Stimulated activated naive CD8-positive, alpha-beta T cell treated with anti-CD3 and anti-CD28 coated beads, Interleukin-15, amount 100 ng/mL, for 72 hours (primary cell): Measurements from ENCODE around the gene LDB3.
"Not testable (repeated sequence)": the region's sequence is repeated elsewhere in the genome, so short reads cannot be mapped to it uniquely, and the experiment has no call there.

Experiments
- ATAC-seq: fragments of 150-1000 bp; cut with Tn5 transposase; 2 replicates; pipeline ENCODE4 v1.10.0; 2021; ENCODE audit warnings: mild to moderate bottlenecking, moderate library complexity
- DNase-seq, 2 donors: peaks; one replicate each; pipeline ENCODE4 v3.0.0; 2021 to 2022
- H3K27ac Mint-ChIP-seq, 2 donors: one replicate each; pipeline ENCODE4 v1.8.0; 2022; ENCODE audit warnings: mild to moderate bottlenecking in 2 of 2, mixed read lengths in 2 of 2, moderate library complexity in 2 of 2
- H3K27me3 Mint-ChIP-seq: one replicate; pipeline ENCODE4 v1.8.0; 2022; ENCODE audit warnings: mixed read lengths
- H3K4me1 Mint-ChIP-seq: one replicate; pipeline ENCODE4 v1.8.0; 2022; ENCODE audit warnings: mild to moderate bottlenecking, mixed read lengths
- H3K4me3 Mint-ChIP-seq, 2 donors: one replicate each; pipeline ENCODE4 v1.8.0; 2022; ENCODE audit warnings: mild to moderate bottlenecking in 2 of 2, mixed read lengths in 2 of 2, moderate library complexity in 1 of 2
- H3K9me3 Mint-ChIP-seq, 2 donors: one replicate each; pipeline ENCODE4 v1.8.0; 2022; ENCODE audit warnings: mixed read lengths in 2 of 2

The LDB3 gene

DNA sequence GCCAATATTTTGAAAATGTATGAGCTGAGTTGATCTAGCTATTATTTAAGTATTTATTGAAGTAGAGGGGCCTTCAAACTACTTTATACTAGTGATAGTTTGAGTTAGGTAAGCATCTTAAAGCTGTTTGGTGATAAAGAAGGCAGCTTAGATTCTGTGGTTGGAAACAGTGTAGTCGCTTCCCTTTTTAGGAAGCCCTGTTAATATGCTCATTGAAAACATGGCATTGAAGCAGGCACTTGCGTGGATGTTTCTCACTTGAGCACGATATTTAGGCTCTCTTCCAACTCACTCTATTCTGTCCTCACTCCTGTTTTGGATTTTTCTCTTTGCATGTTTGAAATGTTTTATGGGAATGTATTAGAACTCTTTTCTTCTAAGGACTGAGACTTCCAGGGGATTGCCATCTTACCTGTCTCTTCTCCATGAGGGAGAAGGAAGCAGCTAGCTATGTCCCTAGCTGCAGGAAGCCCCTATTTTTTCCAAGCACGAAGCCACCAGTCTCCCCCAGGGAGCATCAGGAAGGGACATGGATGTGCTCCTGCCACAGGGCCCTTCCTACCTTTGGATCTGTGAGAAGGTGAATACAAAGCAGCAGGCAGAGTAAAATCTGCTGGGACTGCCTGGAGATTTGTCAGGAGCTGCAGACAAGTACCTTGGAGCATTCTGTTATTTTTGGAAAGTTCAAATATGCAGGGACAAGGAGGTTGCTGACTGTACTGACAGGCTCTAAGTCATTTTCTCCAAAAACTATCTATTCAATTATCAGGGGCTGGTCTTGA lies 66.1 kb downstream of the LDB3 start:
- H3K4me1 Mint-ChIP-seq: no peaks in the 10 kb centered on the region
- H3K9me3 Mint-ChIP-seq: no peaks in the 10 kb centered on the region
- DNase-seq (no peak), ATAC-seq (no peak)
- no peak overlapping the region for H3K4me3 Mint-ChIP-seq
- H3K27me3 Mint-ChIP-seq: no peaks in the 10 kb centered on the region
- no peak overlapping the region for H3K27ac Mint-ChIP-seq

DNA sequence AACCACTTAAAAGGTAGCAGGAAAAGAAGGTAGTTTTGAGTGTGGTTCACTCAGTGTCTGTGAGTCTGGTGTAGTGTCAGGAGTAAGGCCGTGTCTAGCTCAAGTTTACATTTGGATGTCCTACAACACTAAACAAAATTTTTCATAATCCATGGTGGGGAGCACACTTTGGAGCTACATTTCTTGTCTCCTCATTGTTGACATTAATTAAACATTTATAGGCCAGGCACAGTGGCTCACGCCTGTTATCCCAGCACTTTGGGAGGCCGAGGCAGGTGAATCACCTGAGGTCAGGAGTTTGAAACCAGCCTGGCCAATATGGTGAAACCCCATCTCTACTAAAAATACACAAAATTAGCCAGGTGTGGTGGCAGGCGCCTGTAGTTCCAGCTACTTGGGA lies 67.0 kb downstream of the LDB3 start:
- DNase-seq, H3K27me3 Mint-ChIP-seq, ATAC-seq, H3K27ac Mint-ChIP-seq, H3K4me3 Mint-ChIP-seq, H3K9me3 Mint-ChIP-seq, H3K4me1 Mint-ChIP-seq: not testable (repeated sequence)

DNA sequence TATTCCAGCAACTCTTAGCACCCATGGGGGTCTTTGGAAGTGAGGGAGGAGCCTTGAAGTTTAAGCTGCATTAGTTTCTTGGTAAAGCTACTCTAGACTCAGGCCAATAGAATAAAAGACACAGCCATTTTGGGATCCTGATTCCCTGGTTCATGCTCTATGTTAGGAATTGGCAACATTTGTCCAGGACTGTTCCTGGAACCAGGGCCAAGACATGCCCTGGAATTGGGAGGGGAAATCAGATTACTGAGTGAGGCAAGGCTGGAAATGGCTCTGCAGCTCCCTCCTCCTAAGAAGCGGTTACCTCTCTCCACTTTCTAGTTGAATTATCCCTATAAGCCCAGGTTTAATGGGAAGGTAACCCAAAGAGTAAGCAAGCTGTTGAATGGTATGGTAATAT lies 73.9 kb downstream of the LDB3 start:
- no peak for DNase-seq
- Mint-ChIP-seq H3K4me3 (no peak overlapping the region), H3K27me3 (peaks cover 7% of the 10 kb centered on the region), H3K27ac (no peak overlapping the region), H3K4me1 (no peaks in the 10 kb centered on the region), H3K9me3 (no peaks in the 10 kb centered on the region)
- ATAC-seq: no peak

DNA sequence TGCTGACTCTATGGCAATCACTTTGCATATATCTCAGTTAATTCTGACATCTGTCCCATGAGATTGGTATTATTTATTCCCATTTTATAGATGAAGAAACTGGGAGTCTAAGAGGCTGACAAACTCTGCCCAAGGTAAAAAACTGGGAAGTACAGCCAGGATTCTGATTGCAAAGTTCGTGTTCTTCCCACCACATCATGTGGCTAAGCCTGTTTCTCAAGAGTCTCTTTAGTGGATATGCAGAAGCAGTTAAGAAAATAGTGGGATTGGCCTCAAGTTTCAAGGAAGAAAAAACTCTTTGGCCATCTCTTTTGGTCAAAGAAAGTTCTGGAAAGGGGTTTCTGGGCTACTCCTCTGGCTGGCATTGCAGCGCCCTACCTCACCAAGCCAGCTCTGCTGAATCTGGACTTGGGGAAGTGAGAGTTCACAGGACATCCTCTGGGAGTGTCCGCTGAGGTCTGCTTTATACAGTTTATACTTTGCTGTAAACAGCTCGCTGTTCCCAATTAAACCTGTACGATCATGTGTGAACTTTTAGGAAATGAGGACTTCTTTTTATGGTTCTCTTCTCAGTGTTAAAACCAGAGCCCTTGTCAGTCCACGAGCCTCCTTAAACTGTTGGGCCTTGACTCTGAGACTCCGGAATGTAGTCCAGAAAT lies 75.9 kb downstream of the LDB3 start:
- Mint-ChIP-seq H3K9me3 (no peaks in the 10 kb centered on the region), H3K27ac (peak overlapping the region in 1 of 2 donors; percentile 15), H3K4me3 (no peak overlapping the region), H3K4me1 (no peaks in the 10 kb centered on the region), H3K27me3 (peaks cover 7% of the 10 kb centered on the region)
- no peak for ATAC-seq
- no peak for DNase-seq

DNA sequence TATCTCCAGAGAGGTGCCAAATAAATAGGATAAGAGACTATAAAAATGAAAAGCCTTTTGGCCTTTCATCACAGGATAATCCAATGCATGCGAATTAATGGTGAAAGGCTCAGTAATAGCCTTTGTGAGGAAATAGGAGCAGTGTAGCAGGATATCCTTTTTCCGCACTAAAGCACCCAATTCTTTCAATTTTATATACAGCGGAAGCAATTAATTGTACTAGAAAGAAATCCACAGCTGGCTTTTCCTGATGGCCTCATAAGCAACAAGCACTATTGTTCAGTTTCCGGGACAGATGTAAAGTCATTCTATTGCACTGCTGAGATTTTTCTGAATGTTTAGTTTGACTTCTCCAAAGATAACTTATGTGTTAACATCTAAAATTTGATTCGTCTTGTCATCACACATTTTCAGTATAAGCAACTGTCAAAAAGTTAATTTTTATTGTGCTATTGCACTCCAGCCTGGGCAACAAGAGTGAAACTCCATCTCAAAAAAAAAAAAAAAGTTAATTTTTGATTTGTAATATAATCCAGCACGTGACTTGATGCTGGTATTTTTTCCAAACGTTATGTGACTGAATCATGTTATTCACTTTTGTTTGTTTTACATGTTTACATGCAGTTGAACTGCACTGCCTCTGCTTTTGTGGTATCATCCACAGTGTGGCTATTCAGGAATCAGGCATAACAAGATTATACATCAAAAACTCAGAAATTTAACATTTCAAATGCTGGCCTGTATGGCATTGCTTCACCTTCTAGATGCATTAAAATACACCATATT lies 79.7 kb downstream of the LDB3 start:
- Mint-ChIP-seq H3K27me3 (no peaks in the 10 kb centered on the region), H3K9me3 (no peaks in the 10 kb centered on the region), H3K4me1 (peaks cover 9% of the 10 kb centered on the region), H3K4me3 (no peak overlapping the region), H3K27ac (no peak overlapping the region)
- ATAC-seq: no peak
- DNase-seq: no peak

DNA sequence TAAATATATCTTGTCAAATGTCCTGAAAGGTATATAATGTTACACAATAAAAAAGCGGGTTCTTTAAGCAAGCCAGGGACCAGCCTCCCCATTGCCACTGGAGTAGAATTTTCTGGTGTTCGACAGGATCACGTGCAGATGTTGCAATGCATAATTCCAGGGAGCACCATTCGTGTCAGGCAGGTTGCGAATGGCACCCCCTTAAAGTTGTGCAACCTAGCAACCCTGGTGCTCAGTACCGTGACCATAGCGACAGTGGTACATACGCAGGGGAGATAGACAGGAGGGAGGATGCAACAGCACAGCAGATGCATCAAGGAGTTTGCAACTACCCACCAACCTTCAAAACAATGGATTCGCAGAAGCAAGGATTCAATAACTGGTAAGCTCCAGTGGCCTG lies 81.5 kb downstream of the LDB3 start:
- ATAC-seq: no peak
- no peak overlapping the region for H3K4me3 Mint-ChIP-seq
- H3K9me3 Mint-ChIP-seq: no peaks in the 10 kb centered on the region
- no peak for DNase-seq
- peaks cover 11% of the 10 kb centered on the region for H3K4me1 Mint-ChIP-seq
- H3K27ac Mint-ChIP-seq: no peak overlapping the region
- peaks cover 12% of the 10 kb centered on the region for H3K27me3 Mint-ChIP-seq

DNA sequence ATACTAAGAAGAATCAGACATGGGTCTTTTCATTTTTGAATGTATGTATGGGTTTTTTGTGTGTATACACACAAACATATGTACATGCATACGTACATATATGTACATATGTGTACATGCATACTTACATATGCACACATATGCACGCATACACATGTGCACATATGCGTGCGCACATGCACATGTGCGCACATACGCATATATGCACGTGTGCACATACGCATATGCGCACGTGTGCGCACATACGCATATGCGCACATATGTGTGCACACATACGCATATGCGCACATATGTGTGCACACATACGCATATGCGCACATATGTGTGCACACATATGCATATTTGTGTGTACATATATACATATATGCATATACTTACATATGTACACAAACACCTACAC lies 83.2 kb downstream of the LDB3 start:
- H3K27me3 Mint-ChIP-seq: peaks cover 21% of the 10 kb centered on the region
- H3K4me1 Mint-ChIP-seq: peaks cover 21% of the 10 kb centered on the region
- no peak overlapping the region for H3K4me3 Mint-ChIP-seq
- no peaks in the 10 kb centered on the region for H3K9me3 Mint-ChIP-seq
- DNase-seq: no peak
- no peak for ATAC-seq
- no peak overlapping the region for H3K27ac Mint-ChIP-seq

DNA sequence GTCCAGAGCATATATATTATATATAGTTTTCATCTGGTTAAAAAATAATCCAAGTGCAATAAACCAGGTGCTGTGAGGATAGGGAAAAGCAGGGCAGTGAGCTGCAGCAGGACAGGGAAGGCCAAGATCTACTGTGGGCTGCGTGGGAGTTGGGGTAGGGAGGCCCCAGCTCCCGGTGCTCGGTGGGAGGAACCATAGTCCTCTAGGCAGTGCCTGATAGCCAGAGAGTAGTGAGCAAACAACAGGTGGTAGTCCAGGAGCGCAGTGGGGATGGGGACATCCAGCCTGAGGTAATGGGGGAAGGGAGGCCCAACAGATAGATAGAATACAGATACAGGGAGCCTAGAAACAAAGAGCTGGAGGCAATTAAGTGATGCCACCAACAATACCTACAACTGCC lies 84.0 kb downstream of the LDB3 start:
- ATAC-seq: no peak
- Mint-ChIP-seq H3K27me3 (peaks cover 25% of the 10 kb centered on the region), H3K4me3 (no peak overlapping the region), H3K9me3 (no peaks in the 10 kb centered on the region), H3K4me1 (peaks cover 22% of the 10 kb centered on the region), H3K27ac (no peak overlapping the region)
- no peak for DNase-seq

DNA sequence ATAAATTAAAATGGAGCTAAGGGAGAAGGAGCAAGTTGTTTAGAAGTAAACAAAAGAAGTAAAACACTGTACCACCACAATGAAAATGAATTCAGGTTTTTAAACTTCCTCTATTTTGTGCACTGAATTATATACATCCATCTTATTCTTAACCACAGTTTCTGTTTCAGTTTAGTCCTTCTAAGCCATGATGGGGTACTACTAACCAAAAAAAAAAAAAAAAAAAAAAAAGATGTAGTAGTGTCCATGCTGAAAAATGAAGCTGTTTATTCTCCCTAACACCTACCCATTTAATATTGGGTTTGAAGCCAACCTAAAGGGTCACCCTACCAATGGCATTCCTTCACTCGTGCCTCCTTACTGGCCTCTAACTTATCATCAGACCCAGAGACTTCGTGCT lies 84.7 kb downstream of the LDB3 start:
- Mint-ChIP-seq H3K27ac (no peak overlapping the region), H3K9me3 (no peaks in the 10 kb centered on the region), H3K27me3 (peaks cover 32% of the 10 kb centered on the region), H3K4me1 (peaks cover 29% of the 10 kb centered on the region), H3K4me3 (no peak overlapping the region)
- DNase-seq (no peak), ATAC-seq (no peak)

DNA sequence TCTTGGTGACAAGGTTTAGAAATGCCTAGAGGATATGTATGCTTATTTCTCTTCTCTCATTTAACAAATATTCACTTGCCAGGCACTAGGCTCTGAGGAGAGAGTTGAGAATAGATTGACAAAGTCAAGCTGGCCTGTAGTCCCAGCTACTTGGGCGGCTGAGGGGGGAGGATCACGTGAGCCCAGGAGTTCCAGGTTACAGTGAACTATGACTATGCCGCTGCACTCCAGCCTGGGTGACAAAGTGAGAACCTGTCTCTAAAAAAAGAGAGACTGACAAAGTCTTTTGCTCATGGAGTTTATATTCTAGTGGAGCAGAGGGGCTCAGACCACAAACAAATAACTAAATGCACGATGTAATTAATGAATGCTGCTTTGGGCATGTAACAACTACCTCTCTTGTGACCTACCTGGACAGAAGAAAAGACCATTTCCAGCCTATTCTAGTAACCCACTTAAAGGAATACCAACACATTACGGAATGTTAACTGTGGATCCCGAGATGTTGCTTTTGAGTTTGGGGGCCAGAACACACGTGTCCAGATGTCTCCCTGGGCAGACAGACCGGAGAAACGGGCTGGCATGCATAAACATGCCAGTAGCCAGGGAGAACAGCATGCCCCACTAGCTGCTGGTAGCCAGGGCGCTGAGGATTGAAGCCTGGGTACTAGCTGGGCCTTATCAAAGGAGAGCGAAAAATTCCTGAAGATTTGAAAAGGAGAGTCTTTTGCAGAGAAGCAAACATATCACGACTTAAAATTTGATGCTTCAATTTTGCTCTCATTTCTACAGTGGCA lies 85.5 kb downstream of the LDB3 start:
- DNase-seq: no peak
- Mint-ChIP-seq H3K4me1 (peaks cover 37% of the 10 kb centered on the region), H3K4me3 (no peak overlapping the region), H3K27me3 (peaks cover 40% of the 10 kb centered on the region), H3K9me3 (no peaks in the 10 kb centered on the region), H3K27ac (no peak overlapping the region)
- ATAC-seq: no peak

DNA sequence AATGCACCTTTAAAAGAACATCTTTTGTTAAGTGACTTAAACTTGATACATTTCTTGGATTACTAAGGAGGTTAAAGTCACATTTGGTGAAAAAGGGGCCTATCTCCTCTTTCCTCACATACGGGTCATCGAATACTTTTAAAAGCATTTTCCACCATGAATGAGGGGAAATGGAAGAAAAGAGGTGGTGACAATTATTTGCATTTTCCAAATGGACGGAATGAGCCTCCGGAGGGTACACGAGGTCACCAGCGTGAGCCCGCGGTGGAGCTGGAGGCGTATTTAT lies 87.1 kb downstream of the LDB3 start:
- Mint-ChIP-seq H3K27ac (peak overlapping the region; percentile 82 to 89), H3K4me1 (peaks cover 43% of the 10 kb centered on the region), H3K9me3 (no peaks in the 10 kb centered on the region), H3K27me3 (peaks cover 53% of the 10 kb centered on the region), H3K4me3 (peak overlapping the region; percentile 84 to 89)
- DNase-seq: no peak
- no peak for ATAC-seq

DNA sequence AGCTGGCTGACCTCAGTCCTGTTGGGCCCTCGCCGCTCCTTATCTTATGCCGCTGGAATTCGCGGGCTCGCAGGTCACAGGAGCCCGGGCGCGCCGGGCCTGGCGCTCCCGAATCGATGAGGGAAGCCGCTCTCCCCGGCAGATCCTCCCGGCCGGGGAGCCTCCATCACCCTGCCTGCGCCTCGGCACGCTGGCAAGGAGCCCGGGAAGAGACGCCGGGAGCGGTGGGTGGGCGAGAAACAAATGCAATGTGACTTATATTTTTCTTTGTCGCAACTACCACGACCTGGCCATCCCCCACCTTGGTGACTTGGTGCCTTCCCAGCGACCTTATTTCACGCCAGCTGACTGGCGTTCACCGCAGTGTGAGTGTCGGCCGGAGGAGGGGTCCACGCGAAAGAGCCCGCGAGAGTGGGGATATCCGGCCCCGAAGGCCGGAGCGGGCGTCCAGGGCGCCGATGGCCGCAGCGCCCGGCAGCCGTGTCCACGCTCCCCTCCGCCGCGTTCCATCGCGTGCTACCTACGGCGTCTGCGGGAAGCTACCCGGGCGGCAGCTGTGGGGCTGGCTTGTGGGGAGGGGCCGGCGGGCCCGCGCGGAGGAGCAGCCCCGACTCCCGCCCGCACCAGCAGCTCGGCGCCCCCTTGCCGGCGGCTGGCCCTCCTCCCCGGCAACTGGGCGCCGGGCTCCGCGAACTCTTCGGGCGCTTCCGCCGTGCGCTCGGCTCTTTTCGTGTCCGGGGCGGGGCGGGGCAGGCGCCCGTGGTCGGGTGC lies 87.6 kb downstream of the LDB3 start:
- Mint-ChIP-seq H3K9me3 (no peaks in the 10 kb centered on the region), H3K4me1 (peaks cover 43% of the 10 kb centered on the region), H3K27me3 (peaks cover 58% of the 10 kb centered on the region), H3K4me3 (peak overlapping the region; percentile 84 to 89), H3K27ac (peak overlapping the region; percentile 82 to 89)
- DNase-seq (peak; percentile 86 to 88), ATAC-seq (peak; percentile 92)

DNA sequence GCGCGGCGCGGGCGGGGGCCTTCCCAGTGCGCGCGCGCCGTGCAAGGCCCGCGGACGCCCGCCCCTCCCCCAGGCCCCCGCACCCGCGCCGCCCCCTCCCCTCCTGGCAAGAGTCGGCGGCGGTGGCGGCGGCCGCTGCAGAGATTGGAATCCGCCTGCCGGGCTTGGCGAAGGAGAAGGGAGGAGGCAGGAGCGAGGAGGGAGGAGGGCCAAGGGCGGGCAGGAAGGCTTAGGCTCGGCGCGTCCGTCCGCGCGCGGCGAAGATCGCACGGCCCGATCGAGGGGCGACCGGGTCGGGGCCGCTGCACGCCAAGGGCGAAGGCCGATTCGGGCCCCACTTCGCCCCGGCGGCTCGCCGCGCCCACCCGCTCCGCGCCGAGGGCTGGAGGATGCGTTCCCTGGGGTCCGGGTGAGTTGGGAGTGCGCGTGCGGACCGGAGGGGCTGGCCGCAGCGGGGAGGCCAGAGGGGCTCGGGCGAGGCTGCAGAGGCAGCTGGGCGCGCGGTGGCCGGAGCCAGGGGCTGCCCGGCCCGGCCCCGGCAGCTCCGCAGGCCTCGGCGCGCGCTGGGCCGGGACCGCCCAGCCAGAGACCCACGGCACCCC lies 88.3 kb downstream of the LDB3 start, which contains the start of gene BMPR1A:
Gene BMPR1A, plus strand, starts transcription at position 109 of the 602 bp plus-strand sequence. CDS start 119,400 bp downstream, outside the sequence.
- Mint-ChIP-seq H3K4me1 (peaks cover 43% of the 10 kb centered on the region), H3K9me3 (no peaks in the 10 kb centered on the region), H3K4me3 (peak within 1 kb of the TSS; percentile 89), H3K27ac (peak within 1 kb of the TSS; percentile 83 to 89), H3K27me3 (peaks cover 65% of the 10 kb centered on the region)
- peak; percentile 72 for ATAC-seq
- DNase-seq: no peak

DNA sequence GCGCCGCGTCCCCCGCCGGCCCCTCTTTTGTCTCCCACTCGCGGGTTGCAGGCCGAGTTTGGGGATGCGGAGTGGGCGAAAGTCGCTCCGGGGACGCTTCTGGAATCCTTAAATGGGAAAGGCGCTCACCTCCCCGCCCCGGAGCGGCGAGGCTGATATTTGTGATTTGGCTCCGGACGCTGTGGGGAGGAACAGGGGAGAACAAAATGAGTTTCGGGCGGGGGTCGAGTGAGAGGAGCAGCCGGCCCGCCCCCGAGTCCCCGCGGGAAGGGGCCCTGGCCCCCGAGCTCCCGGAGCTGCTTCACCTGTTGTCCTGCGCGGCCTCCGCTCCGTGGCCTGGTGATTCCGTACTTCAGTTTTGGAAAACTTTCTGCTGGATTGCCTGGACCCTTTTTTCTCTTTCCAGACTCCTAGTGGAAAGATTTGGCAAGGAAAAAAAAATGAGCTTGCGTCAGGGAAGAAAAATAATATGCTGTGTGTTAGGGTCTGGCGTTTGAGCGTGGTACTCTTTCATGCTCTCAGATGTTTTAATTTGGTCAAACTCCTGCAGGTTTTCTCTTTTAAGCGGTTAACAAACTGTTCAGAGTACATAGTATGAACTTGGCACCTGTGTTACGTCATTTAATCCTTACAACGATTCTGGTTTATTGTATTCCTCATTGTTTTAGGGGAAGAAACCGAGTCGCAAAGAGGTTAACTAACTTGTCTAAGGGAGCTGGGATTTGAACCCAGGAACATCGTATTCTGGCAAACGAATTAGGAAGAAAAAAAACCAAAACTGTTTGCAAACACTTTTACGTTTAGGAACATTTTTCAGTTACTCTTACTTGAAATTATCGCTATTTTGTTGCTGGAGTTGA lies 89.0 kb downstream of the LDB3 start:
- peaks cover 40% of the 10 kb centered on the region for H3K4me1 Mint-ChIP-seq
- ATAC-seq (no peak), DNase-seq (peak; percentile 20 to 21)
- no peaks in the 10 kb centered on the region for H3K9me3 Mint-ChIP-seq
- H3K4me3 Mint-ChIP-seq: peak overlapping the region; percentile 84 to 89
- H3K27ac Mint-ChIP-seq: peak overlapping the region; percentile 79 to 83
- peaks cover 68% of the 10 kb centered on the region for H3K27me3 Mint-ChIP-seq
